ENCODE results near the gene WASF3. TPM values are rescaled to one million over a fixed set of nuclear protein-coding genes. Genes with fewer than 3 reads are reported as not detected.

The WASF3 gene
- polyA plus RNA-seq, 4 donors, result 0.22 to 5.4 (median 2.2) TPM

GRCh38 chr13:26555413-26555812 is 2.1 kb upstream of the WASF3 start:
- peaks cover 6 to 15% (median 6%) of the 10 kb centered on the region in 3 donors for H3K27me3 ChIP-seq (ENCODE audit: control insufficient read depth in 3 of 3, insufficient read depth in 3 of 3, low read length in 3 of 3)
- DNase-seq (no peak), FAIRE-seq (no peak)
- no peak overlapping the region for H3K4me3 ChIP-seq (ENCODE audit: low read depth in 1 of 3, low read length in 3 of 3)
- H3K36me3 ChIP-seq (ENCODE audit: control insufficient read depth in 3 of 3, insufficient read depth in 2 of 3, low read depth in 1 of 3, low read length in 3 of 3), result no peaks in the 10 kb centered on the region
- no peaks in the 10 kb centered on the region for H3K9me3 ChIP-seq (ENCODE audit: control insufficient read depth in 2 of 2, insufficient read depth in 1 of 2, low read depth in 1 of 2, low read length in 1 of 2)
- WGBS, 3 donors, result 69 to 78% (median 72%) methylated on average over 1 of the region's 1 CpG
- peaks cover 0 to 2% (median 0%) of the 10 kb centered on the region in 3 donors for H3K4me1 ChIP-seq (ENCODE audit: control insufficient read depth in 3 of 3, insufficient read depth in 2 of 3, low read depth in 1 of 3, low read length in 2 of 3)
- H3K27ac ChIP-seq (ENCODE audit: low read depth in 1 of 3, low read length in 2 of 3), result no peak overlapping the region

DNA sequence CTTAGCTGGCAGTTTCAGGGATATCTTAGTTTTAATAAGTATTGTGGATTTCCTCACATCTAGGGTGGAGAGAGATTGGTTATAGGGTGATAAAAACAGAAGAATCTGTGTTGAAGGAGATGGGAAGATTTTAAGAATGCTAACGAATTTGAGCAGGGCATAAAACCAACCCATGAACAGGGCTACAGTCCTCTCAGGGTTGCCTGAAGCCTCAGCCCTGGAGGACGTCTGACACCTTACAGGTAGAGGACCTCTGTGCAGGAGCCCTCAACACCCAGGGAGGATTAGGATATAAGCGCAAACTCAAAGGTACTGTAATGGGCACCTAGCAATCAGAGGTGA is 461 bp upstream of the WASF3 start:
- FAIRE-seq (no peak), DNase-seq (no peak)
- Histone ChIP-seq H3K36me3 (ENCODE audit: control insufficient read depth in 3 of 3, insufficient read depth in 2 of 3, low read depth in 1 of 3, low read length in 3 of 3) (no peaks in the 10 kb centered on the region), H3K9me3 (ENCODE audit: control insufficient read depth in 2 of 2, insufficient read depth in 1 of 2, low read depth in 1 of 2, low read length in 1 of 2) (no peaks in the 10 kb centered on the region), H3K4me1 (ENCODE audit: control insufficient read depth in 3 of 3, insufficient read depth in 2 of 3, low read depth in 1 of 3, low read length in 2 of 3) (peaks cover 0 to 2% (median 0%) of the 10 kb centered on the region in 3 donors), H3K27me3 (ENCODE audit: control insufficient read depth in 3 of 3, insufficient read depth in 3 of 3, low read length in 3 of 3) (peaks cover 6 to 15% (median 10%) of the 10 kb centered on the region in 3 donors), H3K4me3 (ENCODE audit: low read depth in 1 of 3, low read length in 3 of 3) (peak overlapping the region in 1 of 3 donors; percentile 18), H3K27ac (ENCODE audit: low read depth in 1 of 3, low read length in 2 of 3) (no peak overlapping the region)
- 0 to 4% (median 3%) methylated on average over 3 of the region's 3 CpGs for WGBS, 3 donors

DNA sequence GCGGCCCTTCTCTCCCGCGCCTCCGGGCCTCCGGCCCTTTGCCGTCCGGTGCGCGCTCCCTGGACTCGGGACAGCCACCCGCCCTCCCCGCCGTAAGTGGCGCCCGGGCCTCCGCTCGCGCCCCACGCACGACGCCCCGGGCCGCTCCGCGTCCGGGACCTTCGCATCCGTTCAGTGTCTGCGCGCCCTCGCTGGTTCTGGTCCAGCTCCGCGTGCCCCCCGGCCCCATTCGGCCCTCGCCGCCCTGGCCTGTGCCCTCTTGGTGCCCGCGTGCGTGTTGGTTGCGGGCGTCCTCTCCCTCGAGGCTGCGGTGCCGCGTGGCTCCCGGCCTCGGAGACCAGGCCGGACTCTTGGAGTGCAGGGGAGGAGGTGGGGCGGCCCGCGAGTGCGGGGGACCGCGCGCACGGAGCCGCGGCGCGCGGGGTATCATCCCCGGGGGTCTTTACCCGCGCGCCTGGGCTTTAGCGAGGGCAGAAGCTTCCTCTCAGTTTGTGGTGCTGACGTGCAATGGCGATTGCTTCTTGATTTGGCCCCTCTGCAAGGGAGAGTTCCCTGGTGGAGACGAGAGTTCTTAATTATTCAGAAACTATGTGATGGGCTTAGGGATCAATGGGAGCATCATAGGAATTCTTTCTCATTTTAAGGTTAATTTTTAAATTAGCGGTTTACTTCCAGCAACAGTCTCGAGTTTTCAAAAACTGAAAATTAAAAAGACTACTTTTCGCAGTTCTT is 757 bp downstream of the WASF3 start:
- WGBS, 3 donors, result 2 to 6% (median 4%) methylated on average over 41 to 73 of the region's 73 CpGs
- no peak overlapping the region for H3K27ac ChIP-seq (ENCODE audit: low read depth in 1 of 3, low read length in 2 of 3)

DNA sequence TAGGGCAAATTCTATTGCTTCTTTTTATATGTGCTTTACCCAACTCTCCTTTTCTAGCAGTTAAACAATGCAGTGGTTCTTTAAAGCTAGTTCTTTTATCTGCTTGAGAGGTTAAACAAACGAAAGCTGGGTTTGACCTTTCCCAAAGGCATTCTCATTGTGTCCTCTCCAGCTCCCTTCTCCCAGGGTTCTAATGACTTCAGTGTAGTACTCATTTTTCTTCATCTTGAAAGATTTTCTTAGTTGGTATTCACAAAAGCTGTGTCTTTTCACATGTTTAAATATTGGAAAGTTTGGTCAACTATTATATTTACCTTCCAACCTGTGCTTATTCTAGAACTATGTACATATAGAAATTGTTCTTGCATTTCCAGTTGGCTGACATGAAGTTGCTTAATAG is 1.5 kb downstream of the WASF3 start:
- no peak overlapping the region for H3K27ac ChIP-seq (ENCODE audit: low read depth in 1 of 3, low read length in 2 of 3)
- no peaks in the 10 kb centered on the region for H3K9me3 ChIP-seq (ENCODE audit: control insufficient read depth in 2 of 2, insufficient read depth in 1 of 2, low read depth in 1 of 2, low read length in 1 of 2)
- peaks cover 6 to 12% (median 10%) of the 10 kb centered on the region in 3 donors for H3K27me3 ChIP-seq (ENCODE audit: control insufficient read depth in 3 of 3, insufficient read depth in 3 of 3, low read length in 3 of 3)
- DNase-seq, result no peak
- H3K36me3 ChIP-seq (ENCODE audit: control insufficient read depth in 3 of 3, insufficient read depth in 2 of 3, low read depth in 1 of 3, low read length in 3 of 3), result no peaks in the 10 kb centered on the region
- peaks cover 0 to 2% (median 0%) of the 10 kb centered on the region in 3 donors for H3K4me1 ChIP-seq (ENCODE audit: control insufficient read depth in 3 of 3, insufficient read depth in 2 of 3, low read depth in 1 of 3, low read length in 2 of 3)
- no peak overlapping the region for H3K4me3 ChIP-seq (ENCODE audit: low read depth in 1 of 3, low read length in 3 of 3)
- 11 to 33% (median 19%) methylated on average over 1 of the region's 1 CpG for WGBS, 3 donors
- FAIRE-seq, result no peak

More for the DNA sequence above, 757 bp downstream of the WASF3 start:
- Histone ChIP-seq H3K9me3 (ENCODE audit: control insufficient read depth in 2 of 2, insufficient read depth in 1 of 2, low read depth in 1 of 2, low read length in 1 of 2) (no peaks in the 10 kb centered on the region), H3K4me3 (ENCODE audit: low read depth in 1 of 3, low read length in 3 of 3) (peak overlapping the region; percentile 22 to 60 (median 34)), H3K36me3 (ENCODE audit: control insufficient read depth in 3 of 3, insufficient read depth in 2 of 3, low read depth in 1 of 3, low read length in 3 of 3) (no peaks in the 10 kb centered on the region), H3K4me1 (ENCODE audit: control insufficient read depth in 3 of 3, insufficient read depth in 2 of 3, low read depth in 1 of 3, low read length in 2 of 3) (peaks cover 0 to 2% (median 0%) of the 10 kb centered on the region in 3 donors), H3K27me3 (ENCODE audit: control insufficient read depth in 3 of 3, insufficient read depth in 3 of 3, low read length in 3 of 3) (peaks cover 6 to 12% (median 10%) of the 10 kb centered on the region in 3 donors)
- FAIRE-seq, result no peak
- peak in 1 of 2 donors; percentile 27 for DNase-seq

DNA sequence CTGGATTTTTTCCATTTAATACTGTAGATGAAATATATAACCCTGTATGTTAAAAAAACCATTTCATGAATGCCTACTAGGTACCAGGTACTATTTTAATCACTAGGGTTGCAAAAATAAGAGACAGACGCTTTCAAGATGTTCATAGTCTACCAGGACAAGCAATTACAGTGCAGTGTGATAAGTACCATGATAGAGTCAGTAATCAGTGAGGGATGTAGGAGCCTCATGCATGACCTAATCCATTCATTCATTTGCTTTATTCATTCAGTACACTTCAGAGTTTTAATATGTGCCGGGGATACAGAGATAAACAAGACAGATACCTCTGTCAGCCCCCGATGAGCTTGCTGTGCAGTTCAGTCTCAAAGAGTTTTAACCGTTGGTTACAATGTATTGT is 3.0 kb downstream of the WASF3 start:
- Histone ChIP-seq H3K9me3 (ENCODE audit: control insufficient read depth in 2 of 2, insufficient read depth in 1 of 2, low read depth in 1 of 2, low read length in 1 of 2) (no peaks in the 10 kb centered on the region), H3K27ac (ENCODE audit: low read depth in 1 of 3, low read length in 2 of 3) (no peak overlapping the region), H3K4me3 (ENCODE audit: low read depth in 1 of 3, low read length in 3 of 3) (no peak overlapping the region), H3K4me1 (ENCODE audit: control insufficient read depth in 3 of 3, insufficient read depth in 2 of 3, low read depth in 1 of 3, low read length in 2 of 3) (peaks cover 0 to 2% (median 0%) of the 10 kb centered on the region in 3 donors), H3K27me3 (ENCODE audit: control insufficient read depth in 3 of 3, insufficient read depth in 3 of 3, low read length in 3 of 3) (peaks cover 6 to 9% (median 7%) of the 10 kb centered on the region in 3 donors), H3K36me3 (ENCODE audit: control insufficient read depth in 3 of 3, insufficient read depth in 2 of 3, low read depth in 1 of 3, low read length in 3 of 3) (no peaks in the 10 kb centered on the region)
- FAIRE-seq (no peak), DNase-seq (no peak)
- WGBS, 3 donors, result 78 to 86% (median 81%) methylated on average over 4 of the region's 4 CpGs

DNA sequence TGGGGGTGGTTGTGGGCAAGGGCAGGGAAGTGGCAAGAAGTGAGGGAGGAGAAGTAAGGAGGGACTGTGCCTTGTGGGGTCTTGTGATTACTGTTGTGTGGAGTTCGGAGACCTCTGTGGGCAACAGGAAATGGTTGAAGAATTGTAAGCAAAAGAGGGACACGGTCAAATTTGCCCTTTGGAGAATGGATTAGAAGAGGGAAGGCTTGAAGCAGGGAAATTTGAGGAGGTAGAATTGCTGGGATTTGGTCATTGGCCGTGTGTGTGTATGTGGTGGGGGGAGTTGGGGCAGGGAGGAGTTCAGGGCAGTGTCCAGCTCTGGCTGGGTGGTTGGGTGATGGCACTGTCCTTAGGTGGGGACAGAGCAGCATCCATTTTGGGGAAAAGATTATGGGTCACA is 3.6 kb downstream of the WASF3 start:
- peaks cover 6 to 7% (median 6%) of the 10 kb centered on the region in 3 donors for H3K27me3 ChIP-seq (ENCODE audit: control insufficient read depth in 3 of 3, insufficient read depth in 3 of 3, low read length in 3 of 3)

GRCh38 chr13:26561651-26562511 is 4.4 kb downstream of the WASF3 start:
- no peak for FAIRE-seq

More for the DNA sequence above, 3.6 kb downstream of the WASF3 start:
- 61 to 72% (median 63%) methylated on average over 3 of the region's 3 CpGs for WGBS, 3 donors
- Histone ChIP-seq H3K36me3 (ENCODE audit: control insufficient read depth in 3 of 3, insufficient read depth in 2 of 3, low read depth in 1 of 3, low read length in 3 of 3) (no peaks in the 10 kb centered on the region), H3K4me1 (ENCODE audit: control insufficient read depth in 3 of 3, insufficient read depth in 2 of 3, low read depth in 1 of 3, low read length in 2 of 3) (peaks cover 0 to 2% (median 0%) of the 10 kb centered on the region in 3 donors), H3K27ac (ENCODE audit: low read depth in 1 of 3, low read length in 2 of 3) (no peak overlapping the region), H3K9me3 (ENCODE audit: control insufficient read depth in 2 of 2, insufficient read depth in 1 of 2, low read depth in 1 of 2, low read length in 1 of 2) (no peaks in the 10 kb centered on the region), H3K4me3 (ENCODE audit: low read depth in 1 of 3, low read length in 3 of 3) (no peak overlapping the region)
- DNase-seq (no peak), FAIRE-seq (no peak)

DNA sequence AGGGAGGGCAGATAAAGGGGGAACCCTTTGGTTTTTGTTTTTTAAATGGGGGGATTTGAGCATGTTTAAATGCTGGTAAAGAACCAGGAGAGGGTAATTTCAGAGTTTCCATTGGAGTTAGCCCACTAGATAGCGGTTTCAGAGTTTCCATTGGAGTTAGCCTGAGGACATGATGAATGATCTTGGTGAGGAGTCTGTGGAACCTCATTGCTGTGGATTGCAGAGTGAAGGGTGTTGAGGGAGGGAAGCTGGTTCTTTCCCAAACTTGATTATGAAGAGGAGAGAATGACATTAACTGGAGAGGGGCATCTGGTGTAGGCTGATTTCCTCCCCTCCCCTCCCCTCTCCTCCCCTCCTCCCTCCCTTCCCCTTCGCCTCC is 5.0 kb downstream of the WASF3 start:
- FAIRE-seq (no peak), DNase-seq (no peak)
- Histone ChIP-seq H3K9me3 (ENCODE audit: control insufficient read depth in 2 of 2, insufficient read depth in 1 of 2, low read depth in 1 of 2, low read length in 1 of 2) (no peaks in the 10 kb centered on the region), H3K27me3 (ENCODE audit: control insufficient read depth in 3 of 3, insufficient read depth in 3 of 3, low read length in 3 of 3) (peaks cover 6 to 7% (median 6%) of the 10 kb centered on the region in 3 donors), H3K4me3 (ENCODE audit: low read depth in 1 of 3, low read length in 3 of 3) (no peak overlapping the region), H3K27ac (ENCODE audit: low read depth in 1 of 3, low read length in 2 of 3) (no peak overlapping the region), H3K36me3 (ENCODE audit: control insufficient read depth in 3 of 3, insufficient read depth in 2 of 3, low read depth in 1 of 3, low read length in 3 of 3) (no peaks in the 10 kb centered on the region), H3K4me1 (ENCODE audit: control insufficient read depth in 3 of 3, insufficient read depth in 2 of 3, low read depth in 1 of 3, low read length in 2 of 3) (peaks cover 0 to 2% (median 0%) of the 10 kb centered on the region in 3 donors)
- WGBS, 3 donors, result 65 to 77% (median 76%) methylated on average over 1 of the region's 2 CpGs

More at GRCh38 chr13:26561651-26562511, 4.4 kb downstream of the WASF3 start:
- Histone ChIP-seq H3K36me3 (ENCODE audit: control insufficient read depth in 3 of 3, insufficient read depth in 2 of 3, low read depth in 1 of 3, low read length in 3 of 3) (no peaks in the 10 kb centered on the region), H3K9me3 (ENCODE audit: control insufficient read depth in 2 of 2, insufficient read depth in 1 of 2, low read depth in 1 of 2, low read length in 1 of 2) (no peaks in the 10 kb centered on the region), H3K27me3 (ENCODE audit: control insufficient read depth in 3 of 3, insufficient read depth in 3 of 3, low read length in 3 of 3) (peaks cover 6 to 7% (median 6%) of the 10 kb centered on the region in 3 donors), H3K4me3 (ENCODE audit: low read depth in 1 of 3, low read length in 3 of 3) (no peak overlapping the region), H3K27ac (ENCODE audit: low read depth in 1 of 3, low read length in 2 of 3) (no peak overlapping the region), H3K4me1 (ENCODE audit: control insufficient read depth in 3 of 3, insufficient read depth in 2 of 3, low read depth in 1 of 3, low read length in 2 of 3) (peaks cover 0 to 2% (median 0%) of the 10 kb centered on the region in 3 donors)
- no peak for DNase-seq
- WGBS, 3 donors, result 58 to 62% (median 58%) methylated on average over 8 of the region's 8 CpGs
